HepG2 (cell line): ENCODE results near the gene DDO. TPM values are rescaled to one million over a fixed set of nuclear protein-coding genes. Genes with fewer than 3 reads are reported as not detected.

Source experiments
- BCL6 ChIP-seq: IDR thresholded peaks from 2 replicates; pipeline ENCODE4 v1.6.1; 2016; ENCODE audit warnings: missing genetic modification reagents, missing compliant biosample characterization
- CEBPB ChIP-seq: IDR thresholded peaks from 2 replicates; pipeline ENCODE4 v1.6.1; 2011; ENCODE audit warnings: low read depth, low read length, improper control_type of control experiment, borderline replicate concordance
- GLI4 ChIP-seq: sonication (generic); formaldehyde crosslinking; IDR thresholded peaks from 2 replicates; pipeline ENCODE4 v1.5.1; 2020; ENCODE audit warnings: missing genetic modification reagents, mild to moderate bottlenecking, moderate library complexity, borderline replicate concordance
- HHEX ChIP-seq: IDR thresholded peaks from 2 replicates; pipeline ENCODE4 v1.6.1; 2016; ENCODE audit warnings: control low read depth
- HNRNPH1 ChIP-seq: fragments of 200-400 bp; formaldehyde crosslinking; optimal IDR thresholded peaks from 2 replicates; pipeline ENCODE3; 2017; ENCODE audit warnings: mild to moderate bottlenecking, low read depth, low read length
- KDM3A ChIP-seq: IDR thresholded peaks from 2 replicates; pipeline ENCODE4 v1.6.1; 2018; ENCODE audit warnings: low read depth, missing compliant biosample characterization
- KLF12 ChIP-seq: sonication (generic); formaldehyde crosslinking; IDR thresholded peaks from 2 replicates; pipeline ENCODE4 v1.4.0; 2020; ENCODE audit warnings: missing genetic modification reagents, borderline replicate concordance
- KLF13 ChIP-seq: sonication (generic); formaldehyde crosslinking; IDR thresholded peaks from 2 replicates; pipeline ENCODE4 v1.4.0; 2020; ENCODE audit warnings: mild to moderate bottlenecking, missing genetic modification reagents
- MAX ChIP-seq: IDR thresholded peaks from 2 replicates; pipeline ENCODE4 v1.6.1; 2012; ENCODE audit warnings: inconsistent platforms
- MAZ ChIP-seq, 2 experiments: sonication (generic) in 1 of 2; formaldehyde crosslinking in 1 of 2; IDR thresholded peaks; 2 replicates each; pipeline versions ENCODE4 v1.5.0 to v1.6.1; 2012 to 2020; ENCODE audit warnings: low read depth in 2 of 2, mild to moderate bottlenecking in 2 of 2, borderline replicate concordance in 1 of 2, improper control_type of control experiment in 1 of 2, low read length in 1 of 2, missing genetic modification reagents in 1 of 2, moderate library complexity in 1 of 2
- MEIS1 ChIP-seq: sonication (generic); formaldehyde crosslinking; IDR thresholded peaks from 2 replicates; pipeline ENCODE4 v1.9.0; 2021; ENCODE audit warnings: mild to moderate bottlenecking, missing genetic modification reagents, moderate library complexity, borderline replicate concordance
- NRL ChIP-seq: sonication (generic); formaldehyde crosslinking; IDR thresholded peaks from 2 replicates; pipeline ENCODE4 v1.5.0; 2020; ENCODE audit warnings: missing genetic modification reagents, mild to moderate bottlenecking, moderate library complexity, borderline replicate concordance
- POGZ ChIP-seq: sonication (generic); formaldehyde crosslinking; IDR thresholded peaks from 2 replicates; pipeline ENCODE4 v1.4.0; 2020; ENCODE audit warnings: mild to moderate bottlenecking, missing genetic modification reagents
- RFX1 ChIP-seq: fragments of 450-650 bp; IDR thresholded peaks from 2 replicates; pipeline ENCODE4 v1.6.1; 2017
- SP4 ChIP-seq: sonication (generic); formaldehyde crosslinking; IDR thresholded peaks from 2 replicates; pipeline ENCODE4 v1.8.1; 2023; ENCODE audit warnings: mild to moderate bottlenecking, missing genetic modification reagents
- THAP9 ChIP-seq: sonication (generic); formaldehyde crosslinking; IDR thresholded peaks from 2 replicates; pipeline ENCODE4; 2020; ENCODE audit warnings: missing genetic modification reagents, mild to moderate bottlenecking, borderline replicate concordance
- ZFP1 ChIP-seq: IDR thresholded peaks from 2 replicates; pipeline ENCODE4 v1.6.1; 2016
- ZFP37 ChIP-seq: sonication (generic); formaldehyde crosslinking; IDR thresholded peaks from 2 replicates; pipeline ENCODE4 v1.4.0; 2020; ENCODE audit warnings: missing genetic modification reagents, borderline replicate concordance
- ZGPAT ChIP-seq: IDR thresholded peaks from 2 replicates; pipeline ENCODE4 v1.6.1; 2016; ENCODE audit warnings: mild to moderate bottlenecking
- ZMYM4 ChIP-seq: sonication (generic); formaldehyde crosslinking; IDR thresholded peaks from 2 replicates; pipeline ENCODE4 v1.8.1; 2023; ENCODE audit warnings: mild to moderate bottlenecking, missing genetic modification reagents
- ZNF136 ChIP-seq: sonication (generic); formaldehyde crosslinking; IDR thresholded peaks from 2 replicates; pipeline ENCODE4 v1.8.1; 2022; ENCODE audit warnings: low read depth, mild to moderate bottlenecking, moderate library complexity, missing genetic modification reagents
- ZNF44 ChIP-seq: sonication (generic); formaldehyde crosslinking; IDR thresholded peaks from 2 replicates; pipeline ENCODE4 v1.5.1; 2020; ENCODE audit warnings: mild to moderate bottlenecking, missing genetic modification reagents
- ZNF550 ChIP-seq: sonication (generic); formaldehyde crosslinking; IDR thresholded peaks from 2 replicates; pipeline ENCODE4 v1.4.0; 2020; ENCODE audit warnings: mild to moderate bottlenecking, missing genetic modification reagents, borderline replicate concordance
- ZNF552 ChIP-seq: sonication (generic); formaldehyde crosslinking; IDR thresholded peaks from 2 replicates; pipeline ENCODE4 v1.9.0; 2022; ENCODE audit warnings: missing genetic modification reagents, mild to moderate bottlenecking, borderline replicate concordance
- ZNF670 ChIP-seq: sonication (generic); formaldehyde crosslinking; IDR thresholded peaks from 2 replicates; pipeline ENCODE4 v1.8.0; 2022; ENCODE audit warnings: mild to moderate bottlenecking, missing genetic modification reagents, borderline replicate concordance
- ZNF776 ChIP-seq: sonication (generic); formaldehyde crosslinking; IDR thresholded peaks from 2 replicates; pipeline ENCODE4 v1.4.0; 2020; ENCODE audit warnings: mild to moderate bottlenecking, missing genetic modification reagents
- polyA plus RNA-seq, 8 experiments: library from polyadenylated mRNA; depleted of rRNA in 3 of 8; stranded (reverse) in 7 of 8; unstranded in 1 of 8; fragments of >200 nt; fragmentation: Illumina TruSeq in 4 of 8; extraction: Trizol in 4 of 8; gene quantifications; 2 replicates each; pipeline versions ENCODE4 v1.2.1 to v1.2.3, GENCODE V29; 2011 to 2016; ENCODE audit warnings: low read depth in 4 of 8, missing spikeins in 1 of 8, mixed read lengths in 1 of 8; ENCODE audit not compliant: insufficient read depth in 1 of 8
- total RNA-seq, 5 experiments: library from RNA; depleted of rRNA; stranded (reverse); fragments of >200 nt; fragmentation: Illumina TruSeq; extraction: Trizol; gene quantifications; 2 replicates each; pipeline ENCODE4 v1.2.3, GENCODE V29; 2016; ENCODE audit warnings: low read depth in 1 of 5
- TF ChIP-seq, protein P1 (sequence below): sonication (generic); formaldehyde crosslinking; IDR thresholded peaks from 2 replicates; pipeline ENCODE4 v1.5.1; 2020; ENCODE audit warnings: missing genetic modification reagents, mild to moderate bottlenecking, borderline replicate concordance

DDO gene
- total and polyA plus RNA-seq, 2 of the 13 experiments (the other 11 are each of a cell fraction or from before 2014, with no cell fraction given) = 6.1 to 10.3 TPM

DNA sequence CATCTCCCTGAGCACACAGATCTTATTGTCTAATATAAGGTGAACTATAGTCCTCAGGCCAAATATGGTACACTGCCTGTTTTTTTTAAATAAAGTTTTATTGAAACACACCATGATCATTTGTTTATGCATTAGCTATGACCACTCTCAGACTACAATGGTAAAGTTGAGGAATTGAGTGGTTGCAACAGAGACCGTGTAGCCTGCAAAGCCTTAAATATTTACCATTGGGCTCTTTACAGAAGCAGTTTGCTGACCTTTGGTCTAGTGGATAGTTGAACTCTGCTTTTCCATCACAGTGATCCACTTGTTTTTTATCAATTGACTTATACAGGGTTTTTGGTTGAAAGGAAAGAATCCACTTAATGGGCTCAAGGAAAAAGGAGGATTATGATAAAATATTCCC, 29.9 kb downstream of the DDO start (continued):
- TF ChIP-seq THAP9 (no peak), MAX (no peak), HNRNPH1 (no peak), ZMYM4 (peak; percentile 80), SP4 (CRISPR knock-in tag) (no peak), RFX1 (no peak), NRL (CRISPR knock-in tag) (no peak), KLF13 (CRISPR knock-in tag) (no peak), KLF12 (CRISPR knock-in tag) (no peak), ZGPAT (CRISPR knock-in tag) (0 out of 2 replicates have a peak, but pooled peaks have one; percentile 30), ZNF552 (CRISPR knock-in tag) (no peak), ZNF550 (CRISPR knock-in tag) (no peak), ZFP37 (no peak), ZNF670 (CRISPR knock-in tag) (no peak), GLI4 (CRISPR knock-in tag) (no peak), CEBPB (peak; percentile 84; the same call in 1 of the 2 replicates), HHEX (CRISPR knock-in tag) (no peak), BCL6 (CRISPR knock-in tag) (peak; percentile 68), ZNF776 (CRISPR knock-in tag) (no peak), ZNF136 (CRISPR knock-in tag) (no peak), MAZ (IDR thresholded peaks at IDR 0.05; ENCODE audit: borderline replicate concordance, low read depth, low read length) (no peak), MAZ (CRISPR knock-in tag; IDR thresholded peaks at IDR 0.05; ENCODE audit: low read depth) (no peak), ZNF44 (no peak), POGZ (CRISPR knock-in tag) (peak; percentile 79), MEIS1 (CRISPR knock-in tag) (no peak), KDM3A (CRISPR knock-in tag) (no peak), ZFP1 (no peak)
- TF ChIP-seq, protein P1, sequence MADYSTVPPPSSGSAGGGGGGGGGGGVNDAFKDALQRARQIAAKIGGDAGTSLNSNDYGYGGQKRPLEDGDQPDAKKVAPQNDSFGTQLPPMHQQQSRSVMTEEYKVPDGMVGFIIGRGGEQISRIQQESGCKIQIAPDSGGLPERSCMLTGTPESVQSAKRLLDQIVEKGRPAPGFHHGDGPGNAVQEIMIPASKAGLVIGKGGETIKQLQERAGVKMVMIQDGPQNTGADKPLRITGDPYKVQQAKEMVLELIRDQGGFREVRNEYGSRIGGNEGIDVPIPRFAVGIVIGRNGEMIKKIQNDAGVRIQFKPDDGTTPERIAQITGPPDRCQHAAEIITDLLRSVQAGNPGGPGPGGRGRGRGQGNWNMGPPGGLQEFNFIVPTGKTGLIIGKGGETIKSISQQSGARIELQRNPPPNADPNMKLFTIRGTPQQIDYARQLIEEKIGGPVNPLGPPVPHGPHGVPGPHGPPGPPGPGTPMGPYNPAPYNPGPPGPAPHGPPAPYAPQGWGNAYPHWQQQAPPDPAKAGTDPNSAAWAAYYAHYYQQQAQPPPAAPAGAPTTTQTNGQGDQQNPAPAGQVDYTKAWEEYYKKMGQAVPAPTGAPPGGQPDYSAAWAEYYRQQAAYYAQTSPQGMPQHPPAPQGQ (CRISPR knock-in tag) = no peak
